ENCODE measurements around the gene GIMAP1.

GIMAP1 gene

DNA sequence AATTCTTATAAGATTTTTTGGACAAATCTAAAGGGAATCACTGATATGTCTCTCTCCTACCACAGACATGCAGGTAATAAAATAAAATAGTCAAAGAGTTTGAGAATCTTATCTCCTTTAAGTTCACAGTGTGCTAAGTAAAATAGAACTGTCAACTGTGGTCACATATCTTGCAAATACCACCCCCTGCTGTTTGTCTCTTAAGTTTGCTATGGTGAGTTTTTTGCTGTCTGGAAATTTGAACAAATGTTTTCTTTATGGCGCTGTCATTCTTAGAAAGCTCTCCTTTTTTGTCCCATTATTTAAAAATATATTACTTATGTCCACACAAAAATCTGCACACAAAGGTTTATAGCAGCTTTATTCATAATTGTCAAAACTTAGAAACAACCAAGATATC, 40.4 kb downstream of the GIMAP1 start:
- peak overlapping the region; percentile 87 for H3K27ac Mint-ChIP-seq (ENCODE audit: low read depth)
- DNase-seq (ENCODE audit: low spot score in 2 of 2) (no peak), ATAC-seq (replicated peaks; ENCODE audit: extremely low read depth, poor library complexity, severe bottlenecking) (no peak)
- H3K4me1 Mint-ChIP-seq = peaks cover 37% of the 10 kb centered on the region
- H3K36me3 Mint-ChIP-seq (ENCODE audit: insufficient read depth) = peaks cover 15% of the 10 kb centered on the region
- no peaks in the 10 kb centered on the region for H3K27me3 Mint-ChIP-seq
- peak overlapping the region; percentile 44 for H3K4me3 Mint-ChIP-seq
- H3K9me3 Mint-ChIP-seq = no peaks in the 10 kb centered on the region

DNA sequence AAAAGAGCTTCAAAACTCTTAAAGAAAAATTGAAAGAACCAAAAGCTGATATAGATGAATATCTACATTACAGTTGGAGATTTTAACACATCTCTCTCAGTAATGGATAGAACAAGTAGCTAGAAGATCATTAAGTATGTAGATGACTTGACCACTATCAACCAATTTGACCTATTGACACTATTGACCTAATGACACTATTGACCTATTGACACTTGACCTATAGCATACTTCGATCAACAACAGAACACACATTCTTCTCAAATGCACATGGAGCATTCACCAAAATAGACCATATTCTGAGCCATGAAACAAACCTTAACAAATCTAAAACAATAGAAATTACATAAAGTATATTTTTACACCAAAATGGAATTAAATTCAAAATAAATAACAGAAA, 43.1 kb downstream of the GIMAP1 start:
- ATAC-seq (replicated peaks; ENCODE audit: extremely low read depth, poor library complexity, severe bottlenecking) (no peak), DNase-seq (ENCODE audit: low spot score in 2 of 2) (no peak)
- H3K27me3 Mint-ChIP-seq = no peaks in the 10 kb centered on the region
- H3K27ac Mint-ChIP-seq (ENCODE audit: low read depth) = no peak overlapping the region
- no peaks in the 10 kb centered on the region for H3K9me3 Mint-ChIP-seq
- H3K4me3 Mint-ChIP-seq = no peak overlapping the region
- H3K36me3 Mint-ChIP-seq (ENCODE audit: insufficient read depth) = peaks cover 12% of the 10 kb centered on the region
- H3K4me1 Mint-ChIP-seq = peaks cover 23% of the 10 kb centered on the region

DNA sequence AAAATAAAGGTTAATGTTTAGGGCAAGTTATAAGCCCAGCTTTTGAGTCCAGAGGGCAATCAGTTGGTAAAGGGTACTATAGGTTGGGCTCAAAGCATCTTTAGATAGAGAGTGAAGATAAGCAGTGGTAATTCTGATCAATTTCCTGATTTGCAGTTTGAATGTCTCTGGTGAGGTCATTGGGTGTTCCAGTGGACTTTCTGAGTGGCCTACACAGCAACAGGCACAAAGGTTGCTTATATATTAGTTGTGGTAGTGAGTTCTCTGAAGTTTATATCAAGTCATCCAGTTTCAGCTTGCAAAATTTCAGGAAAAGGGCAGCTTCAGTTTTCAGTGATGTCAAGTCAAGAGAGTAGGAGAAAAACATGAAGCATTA, 49.9 kb downstream of the GIMAP1 start:
- Mint-ChIP-seq H3K9me3 (no peaks in the 10 kb centered on the region), H3K4me1 (no peaks in the 10 kb centered on the region)

DNA sequence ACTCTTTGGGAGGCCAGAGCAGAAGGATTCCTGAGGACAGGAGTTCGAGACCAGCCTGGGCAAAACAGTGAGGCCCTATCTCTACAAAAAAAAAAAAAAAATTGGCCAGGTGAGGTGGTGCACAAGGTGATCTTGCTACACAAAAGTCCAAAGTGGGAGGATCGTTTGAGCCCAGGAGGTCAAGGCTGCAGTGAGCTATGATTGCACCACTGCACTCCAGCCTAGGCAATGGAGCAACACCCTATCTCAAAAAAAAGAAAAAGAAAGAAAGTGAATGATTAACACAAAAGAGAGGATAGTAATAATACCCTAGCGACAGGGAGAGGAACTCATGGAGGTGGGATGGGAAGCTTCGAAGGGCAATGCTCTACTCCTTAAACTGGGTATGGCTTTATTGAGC, 53.4 kb downstream of the GIMAP1 start:
- no peak overlapping the region for H3K27ac Mint-ChIP-seq (ENCODE audit: low read depth)
- DNase-seq (ENCODE audit: low spot score in 2 of 2) (no peak), ATAC-seq (replicated peaks; ENCODE audit: extremely low read depth, poor library complexity, severe bottlenecking) (no peak)
- H3K27me3 Mint-ChIP-seq = no peaks in the 10 kb centered on the region
- no peaks in the 10 kb centered on the region for H3K9me3 Mint-ChIP-seq
- no peaks in the 10 kb centered on the region for H3K4me1 Mint-ChIP-seq
- H3K36me3 Mint-ChIP-seq (ENCODE audit: insufficient read depth) = peaks cover 2% of the 10 kb centered on the region
- no peak overlapping the region for H3K4me3 Mint-ChIP-seq

More for the DNA sequence above, 49.9 kb downstream of the GIMAP1 start:
- Mint-ChIP-seq H3K36me3 (ENCODE audit: insufficient read depth) (no peaks in the 10 kb centered on the region), H3K27me3 (no peaks in the 10 kb centered on the region), H3K27ac (ENCODE audit: low read depth) (no peak overlapping the region), H3K4me3 (no peak overlapping the region)
- ATAC-seq (replicated peaks; ENCODE audit: extremely low read depth, poor library complexity, severe bottlenecking) (no peak), DNase-seq (ENCODE audit: low spot score in 2 of 2) (no peak)
